HepG2 (cell line): ENCODE data around the gene GRK6. TPM values are rescaled to one million over a fixed set of nuclear protein-coding genes. Genes with fewer than 3 reads are reported as not detected.

Source experiments
- HHEX ChIP-seq: IDR thresholded peaks from 2 replicates; pipeline ENCODE4 v1.6.1; 2016; ENCODE audit warnings: control low read depth
- HMGXB3 ChIP-seq: sonication (generic); formaldehyde crosslinking; IDR thresholded peaks from 2 replicates; pipeline ENCODE4 v1.4.0; 2020; ENCODE audit warnings: missing genetic modification reagents, borderline replicate concordance
- HNF1A ChIP-seq, 2 experiments: sonication (generic) in 1 of 2; formaldehyde crosslinking in 1 of 2; IDR thresholded peaks; 2 replicates each; pipeline versions ENCODE4 v1.4.0 to v1.6.1; 2016 to 2020; ENCODE audit warnings: borderline replicate concordance in 1 of 2, low read depth in 1 of 2, mild to moderate bottlenecking in 1 of 2, missing genetic modification reagents in 1 of 2
- IRX3 ChIP-seq: sonication (generic); formaldehyde crosslinking; IDR thresholded peaks from 2 replicates; pipeline ENCODE4 v1.8.1; 2023; ENCODE audit warnings: mild to moderate bottlenecking, low read depth, missing genetic modification reagents, borderline replicate concordance
- KMT2A ChIP-seq: sonication (generic); formaldehyde crosslinking; IDR thresholded peaks from 2 replicates; pipeline ENCODE4 v1.4.0; 2020; ENCODE audit warnings: missing genetic modification reagents
- MBD4 ChIP-seq: IDR thresholded peaks from 2 replicates; pipeline ENCODE4 v1.6.1; 2012; ENCODE audit warnings: low read length, inconsistent platforms, borderline replicate concordance
- NCOA2 ChIP-seq: sonication (generic); formaldehyde crosslinking; IDR thresholded peaks from 2 replicates; pipeline ENCODE4 v1.8.0; 2022; ENCODE audit warnings: inconsistent platforms
- NFE2L1 ChIP-seq: sonication (generic); formaldehyde crosslinking; IDR thresholded peaks from 2 replicates; pipeline ENCODE4 v1.4.0; 2020; ENCODE audit warnings: missing genetic modification reagents, mild to moderate bottlenecking, borderline replicate concordance
- PCBP1 ChIP-seq: fragments of 200-400 bp; formaldehyde crosslinking; IDR thresholded peaks from 2 replicates; pipeline ENCODE4 v1.6.1; 2017; ENCODE audit warnings: mild to moderate bottlenecking, low read depth, low read length, borderline replicate concordance
- PHF8 ChIP-seq: sonication (generic); formaldehyde crosslinking; IDR thresholded peaks from 2 replicates; pipeline ENCODE4 v1.5.0; 2020; ENCODE audit warnings: missing genetic modification reagents
- SAP130 ChIP-seq: IDR thresholded peaks from 2 replicates; pipeline ENCODE4 v1.6.1; 2016; ENCODE audit warnings: low read depth
- SATB2 ChIP-seq: sonication (generic); formaldehyde crosslinking; IDR thresholded peaks from 2 replicates; pipeline ENCODE4 v1.5.0; 2020; ENCODE audit warnings: missing genetic modification reagents
- SNRNP70 ChIP-seq: fragments of 200-400 bp; formaldehyde crosslinking; IDR thresholded peaks from 2 replicates; pipeline ENCODE4 v1.6.1; 2017; ENCODE audit warnings: mild to moderate bottlenecking, low read depth, low read length, moderate library complexity
- XRCC5 ChIP-seq: fragments of 200-400 bp; formaldehyde crosslinking; optimal IDR thresholded peaks from 2 replicates; pipeline ENCODE3; 2017; ENCODE audit warnings: mild to moderate bottlenecking, low read length
- ZNF563 ChIP-seq: sonication (generic); formaldehyde crosslinking; IDR thresholded peaks from 2 replicates; pipeline ENCODE4 v1.8.0; 2022; ENCODE audit warnings: mild to moderate bottlenecking, moderate library complexity, missing genetic modification reagents
- ZNF660 ChIP-seq: sonication (generic); formaldehyde crosslinking; IDR thresholded peaks from 2 replicates; pipeline ENCODE4 v1.5.1; 2020; ENCODE audit warnings: mild to moderate bottlenecking, low read depth, missing genetic modification reagents, borderline replicate concordance
- ZNF781 ChIP-seq: sonication (generic); formaldehyde crosslinking; IDR thresholded peaks from 2 replicates; pipeline ENCODE4 v1.5.1; 2020; ENCODE audit warnings: borderline replicate concordance, mild to moderate bottlenecking, missing genetic modification reagents; ENCODE audit errors: not compliant biosample characterization
- polyA plus RNA-seq, 8 experiments: library from polyadenylated mRNA; depleted of rRNA in 3 of 8; stranded (reverse) in 7 of 8; unstranded in 1 of 8; fragments of >200 nt; fragmentation: Illumina TruSeq in 4 of 8; extraction: Trizol in 4 of 8; gene quantifications; 2 replicates each; pipeline versions ENCODE4 v1.2.1 to v1.2.3, GENCODE V29; 2011 to 2016; ENCODE audit warnings: low read depth in 4 of 8, missing spikeins in 1 of 8, mixed read lengths in 1 of 8; ENCODE audit not compliant: insufficient read depth in 1 of 8
- total RNA-seq, 5 experiments: library from RNA; depleted of rRNA; stranded (reverse); fragments of >200 nt; fragmentation: Illumina TruSeq; extraction: Trizol; gene quantifications; 2 replicates each; pipeline ENCODE4 v1.2.3, GENCODE V29; 2016; ENCODE audit warnings: low read depth in 1 of 5
- TF ChIP-seq, protein P1 (sequence below): sonication (generic); formaldehyde crosslinking; IDR thresholded peaks from 2 replicates; pipeline ENCODE4 v1.5.0; 2020; ENCODE audit warnings: mild to moderate bottlenecking, missing genetic modification reagents, borderline replicate concordance

Gene GRK6
- total and polyA plus RNA-seq, 2 of the 13 experiments (the other 11 are each of a cell fraction or from before 2014, with no cell fraction given), result 13.2 to 19.9 TPM

DNA sequence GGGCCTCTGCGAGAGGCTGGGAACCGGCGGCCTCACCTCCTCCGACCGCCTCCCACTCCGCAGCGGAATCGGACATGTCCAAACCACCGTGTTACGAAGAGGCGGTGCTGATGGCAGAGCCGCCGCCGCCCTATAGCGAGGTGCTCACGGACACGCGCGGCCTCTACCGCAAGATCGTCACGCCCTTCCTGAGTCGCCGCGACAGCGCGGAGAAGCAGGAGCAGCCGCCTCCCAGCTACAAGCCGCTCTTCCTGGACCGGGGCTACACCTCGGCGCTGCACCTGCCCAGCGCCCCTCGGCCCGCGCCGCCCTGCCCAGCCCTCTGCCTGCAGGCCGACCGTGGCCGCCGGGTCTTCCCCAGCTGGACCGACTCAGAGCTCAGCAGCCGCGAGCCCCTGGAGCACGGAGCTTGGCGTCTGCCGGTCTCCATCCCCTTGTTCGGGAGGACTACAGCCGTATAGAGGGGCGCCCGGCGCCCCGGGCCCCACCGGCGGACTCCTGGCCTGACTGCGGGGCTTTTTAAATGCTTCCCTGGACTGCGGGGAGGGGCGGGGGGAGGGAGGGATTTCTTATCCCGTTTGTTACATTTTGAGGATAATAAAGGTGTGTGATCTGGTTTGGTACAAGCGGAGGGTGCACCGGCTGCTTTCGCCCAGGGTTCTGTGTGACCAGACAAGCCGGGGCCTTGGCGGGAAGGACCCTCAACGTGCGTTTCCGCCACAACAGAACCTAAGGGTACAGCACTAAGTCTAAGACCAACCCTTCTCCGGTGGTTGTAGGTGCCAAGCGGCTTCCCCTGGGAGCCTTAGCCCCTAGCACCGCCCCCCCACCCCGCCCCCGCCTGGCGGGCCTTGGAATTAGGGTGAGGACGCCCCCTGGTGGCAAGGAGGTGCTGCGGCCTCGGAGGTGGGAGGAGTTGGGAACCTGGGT lies 29.4 kb downstream of the GRK6 start (continued):
- peak; percentile 45; the same call in 1 of the 2 replicates for TF ChIP-seq SAP130 (CRISPR knock-in tag)
- TF ChIP-seq HNF1A (IDR thresholded peaks at IDR 0.05; ENCODE audit: low read depth), result no peak
- 0 out of 2 replicates have a peak, but pooled peaks have one; percentile 1 for TF ChIP-seq HNF1A (CRISPR knock-in tag; IDR thresholded peaks at IDR 0.05; ENCODE audit: borderline replicate concordance)
- TF ChIP-seq PCBP1, result no peak
- TF ChIP-seq, protein P1, sequence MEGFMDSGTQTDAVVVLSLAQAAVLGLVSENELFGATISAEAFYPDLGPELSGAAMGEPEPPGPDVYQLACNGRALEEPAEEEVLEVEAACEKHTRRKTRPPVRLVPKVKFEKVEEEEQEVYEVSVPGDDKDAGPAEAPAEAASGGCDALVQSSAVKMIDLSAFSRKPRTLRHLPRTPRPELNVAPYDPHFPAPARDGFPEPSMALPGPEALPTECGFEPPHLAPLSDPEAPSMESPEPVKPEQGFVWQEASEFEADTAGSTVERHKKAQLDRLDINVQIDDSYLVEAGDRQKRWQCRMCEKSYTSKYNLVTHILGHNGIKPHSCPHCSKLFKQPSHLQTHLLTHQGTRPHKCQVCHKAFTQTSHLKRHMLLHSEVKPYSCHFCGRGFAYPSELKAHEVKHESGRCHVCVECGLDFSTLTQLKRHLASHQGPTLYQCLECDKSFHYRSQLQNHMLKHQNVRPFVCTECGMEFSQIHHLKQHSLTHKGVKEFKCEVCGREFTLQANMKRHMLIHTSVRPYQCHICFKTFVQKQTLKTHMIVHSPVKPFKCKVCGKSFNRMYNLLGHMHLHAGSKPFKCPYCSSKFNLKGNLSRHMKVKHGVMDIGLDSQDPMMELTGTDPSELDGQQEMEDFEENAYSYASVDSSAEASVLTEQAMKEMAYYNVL (CRISPR knock-in tag), result no peak
- TF ChIP-seq KMT2A (CRISPR knock-in tag), result no peak
- TF ChIP-seq NFE2L1 (CRISPR knock-in tag), result no peak
- TF ChIP-seq HMGXB3 (CRISPR knock-in tag), result no peak
- TF ChIP-seq ZNF660, result no peak
- TF ChIP-seq ZNF781 (CRISPR knock-in tag), result no peak
- no peak for TF ChIP-seq NCOA2 (CRISPR knock-in tag)
- TF ChIP-seq IRX3 (CRISPR knock-in tag), result no peak
- peak; percentile 56; the same call in 1 of the 2 replicates for TF ChIP-seq PHF8
- TF ChIP-seq XRCC5, result peak; percentile 66
- no peak for TF ChIP-seq MBD4
- TF ChIP-seq SATB2, result no peak
- no peak for TF ChIP-seq HHEX (CRISPR knock-in tag)
- no peak for TF ChIP-seq SNRNP70
- TF ChIP-seq ZNF563, result peak; percentile 40; the same call in 1 of the 2 replicates
